GM23338 (cell line): ENCODE data around the gene ANAPC2.

Source experiments
- CREB1 ChIP-seq: fragments of 250-450 bp; sonication (Bioruptor Pico); IDR thresholded peaks from 2 replicates; pipeline ENCODE4 v1.5.0; 2020; ENCODE audit warnings: low read depth, mild to moderate bottlenecking, moderate library complexity
- CTCF ChIP-seq, 2 experiments: fragments of 200-600 bp in 1 of 2; sonication (generic) in 1 of 2; conservative IDR thresholded peaks; 2 replicates each; pipeline versions ENCODE4 v1.5.1 to v1.6.1; 2016 to 2017; ENCODE audit warnings: antibody characterized with exemption in 2 of 2, low read depth in 2 of 2, mild to moderate bottlenecking in 2 of 2, moderate library complexity in 1 of 2
- EZH2 ChIP-seq: fragments of 200-600 bp; sonication (generic); IDR thresholded peaks from one replicate; pipeline ENCODE4 v1.8.0; 2017; ENCODE audit warnings: antibody characterized with exemption, mild to moderate bottlenecking, low read depth; ENCODE audit not compliant: unreplicated experiment
- EZH2phosphoT487 ChIP-seq: fragments of 200-600 bp; sonication (generic); IDR thresholded peaks from one replicate; pipeline ENCODE4 v1.8.1; 2018; ENCODE audit warnings: antibody characterized with exemption; ENCODE audit not compliant: unreplicated experiment
- JUNB ChIP-seq: IDR thresholded peaks from one replicate; pipeline ENCODE4 v1.6.1; 2016; ENCODE audit warnings: antibody characterized with exemption; ENCODE audit not compliant: unreplicated experiment
- NANOG ChIP-seq: IDR thresholded peaks from 2 replicates; pipeline ENCODE4 v1.6.1; 2016; ENCODE audit warnings: antibody characterized with exemption, borderline replicate concordance
- POLR2AphosphoS5 ChIP-seq: IDR thresholded peaks from 2 replicates; pipeline ENCODE4 v1.6.1; 2016; ENCODE audit warnings: antibody characterized with exemption, low read depth
- REST ChIP-seq: IDR thresholded peaks from one replicate; pipeline ENCODE4 v1.6.1; 2018; ENCODE audit warnings: antibody characterized with exemption; ENCODE audit not compliant: unreplicated experiment
- ZNF114 ChIP-seq: fragments of 250-450 bp; sonication (Bioruptor Pico); IDR thresholded peaks from 2 replicates; pipeline ENCODE4 v1.5.0; 2020; ENCODE audit warnings: mild to moderate bottlenecking, moderate library complexity

DNA sequence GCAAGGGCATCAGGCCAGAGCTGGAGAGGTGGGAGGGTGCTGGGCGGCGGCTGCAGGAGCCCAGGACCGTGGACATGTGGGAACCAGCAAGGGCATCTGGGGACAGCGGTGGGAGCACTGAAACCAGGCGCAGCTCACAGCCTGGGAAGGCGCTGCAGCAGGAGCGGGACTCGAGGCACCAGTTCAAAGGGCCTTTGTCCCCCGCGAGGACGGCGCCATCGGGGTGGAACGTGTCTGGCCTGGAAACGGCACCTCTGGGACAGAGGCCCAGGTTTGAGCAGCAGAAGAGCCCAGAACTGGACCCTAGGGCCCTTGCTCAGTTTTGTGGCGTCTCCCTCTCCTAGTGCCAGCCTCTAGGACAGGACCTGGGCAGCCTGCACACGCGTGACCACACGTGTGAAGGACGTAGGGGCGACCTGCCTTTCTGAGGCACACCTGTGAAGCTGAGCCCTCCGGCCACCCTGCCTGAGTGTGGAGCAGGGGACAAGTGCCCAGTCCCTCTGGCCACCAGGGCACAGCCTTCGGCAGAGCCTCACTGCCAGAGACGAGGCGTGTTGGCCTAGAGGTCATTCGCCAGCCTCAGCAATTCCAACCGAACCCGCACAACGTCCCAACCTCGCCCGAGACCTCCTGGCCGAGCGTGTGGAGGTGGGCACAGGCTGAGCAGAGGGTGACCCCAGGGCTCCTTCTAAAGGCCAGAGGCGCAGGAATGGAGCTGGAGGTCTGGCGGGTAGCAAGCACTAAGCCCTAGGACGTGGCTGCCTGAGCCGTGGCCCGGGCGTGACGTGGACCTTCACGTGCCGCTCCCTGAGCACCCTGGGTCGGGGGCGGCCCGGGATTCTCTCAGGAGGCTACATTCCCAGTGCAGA is 14.3 kb downstream of the ANAPC2 start:
- TF ChIP-seq POLR2AphosphoS5, result no peak
- TF ChIP-seq EZH2, result no peak
- no peak for TF ChIP-seq CTCF (conservative IDR thresholded peaks at IDR 0.05; ENCODE audit: low read depth in 2 of 2)
- TF ChIP-seq ZNF114 (CRISPR knock-in tag), result no peak
- TF ChIP-seq CREB1 (CRISPR knock-in tag), result no peak
- no peak for TF ChIP-seq EZH2phosphoT487
- no peak for TF ChIP-seq JUNB
- TF ChIP-seq REST, result no peak
- TF ChIP-seq NANOG, result no peak
